Raji (cell line): ENCODE measurements around the gene ACSL1.

ENCODE experiments used
- POLR2A ChIP-seq: IDR thresholded peaks from 2 replicates; pipeline ENCODE4 v1.6.1; 2011; ENCODE audit warnings: low read depth, low read length, control low read depth; ENCODE audit not compliant: insufficient read depth

The ACSL1 gene

DNA sequence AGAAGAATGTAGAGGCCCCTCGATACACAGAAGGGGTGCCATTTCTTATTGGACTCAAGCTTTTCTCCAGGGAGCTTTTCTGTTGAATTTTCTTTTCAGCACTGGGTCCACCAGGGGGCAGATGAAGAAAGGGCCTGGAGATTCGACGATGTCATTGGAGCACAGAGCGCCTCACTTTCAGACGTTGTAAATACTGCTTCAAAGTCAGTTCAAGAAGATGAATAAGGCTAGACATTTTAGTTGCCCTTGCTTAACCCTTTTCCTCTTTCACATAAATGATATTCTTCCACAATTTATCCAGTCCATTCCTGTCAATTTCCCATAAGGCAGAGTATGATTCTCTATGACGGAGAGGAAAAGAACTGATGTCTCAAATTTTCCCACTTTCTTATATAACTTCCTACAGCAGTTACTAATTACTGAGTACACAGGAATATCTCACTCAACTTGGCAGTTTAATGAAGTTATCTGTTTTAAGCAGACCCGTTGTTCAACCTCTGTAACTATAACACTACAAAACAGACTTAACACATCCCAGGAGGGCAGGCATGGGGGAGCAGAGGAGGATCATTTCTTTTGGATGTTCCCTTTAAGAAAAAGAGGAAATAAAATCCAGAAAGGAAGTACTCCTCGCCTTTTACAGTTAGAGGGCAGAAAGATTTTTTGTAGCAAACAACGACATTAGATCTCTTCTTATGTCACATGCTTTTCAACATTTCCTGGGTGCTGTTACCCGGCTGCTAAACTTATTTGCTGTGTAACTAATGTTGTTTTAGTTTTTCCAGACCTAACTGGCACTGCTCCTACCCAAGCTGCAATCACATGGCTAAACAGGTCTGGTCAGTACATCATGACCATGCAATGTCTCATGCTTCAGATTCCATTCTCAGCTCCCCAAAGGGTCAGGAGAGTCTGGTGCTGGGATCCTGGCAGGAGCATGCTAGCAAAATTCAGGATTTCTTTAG lies 79.7 kb downstream of the ACSL1 start:
- no peak for TF ChIP-seq POLR2A

- TF ChIP-seq POLR2A: no peak
These were observed 81.5 kb downstream of the ACSL1 start for GRCh38 chr4:184744236-184744635.

GRCh38 chr4:184743650-184744049 lies 82.1 kb downstream of the ACSL1 start:
- TF ChIP-seq POLR2A: no peak

GRCh38 chr4:184740980-184741391 lies 84.8 kb downstream of the ACSL1 start:
- TF ChIP-seq POLR2A: no peak

DNA sequence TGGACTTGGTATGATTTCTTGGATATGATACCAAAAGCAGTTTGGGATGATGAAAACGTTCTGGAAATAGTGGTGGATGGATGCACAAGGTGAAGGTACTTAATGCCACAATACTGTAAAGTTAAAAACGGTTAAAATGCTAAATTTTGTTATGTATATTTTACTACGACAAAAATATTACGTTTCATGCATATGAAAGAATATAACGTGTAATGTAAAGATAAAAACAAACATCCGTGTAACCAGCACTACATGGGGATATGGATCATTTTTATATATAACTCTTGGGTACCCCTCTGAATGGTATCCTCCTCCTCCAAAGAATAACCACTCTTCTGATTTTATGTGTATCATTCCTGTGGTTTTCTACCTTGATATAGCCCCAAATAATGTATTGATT lies 91.0 kb downstream of the ACSL1 start:
- TF ChIP-seq POLR2A: no peak

DNA sequence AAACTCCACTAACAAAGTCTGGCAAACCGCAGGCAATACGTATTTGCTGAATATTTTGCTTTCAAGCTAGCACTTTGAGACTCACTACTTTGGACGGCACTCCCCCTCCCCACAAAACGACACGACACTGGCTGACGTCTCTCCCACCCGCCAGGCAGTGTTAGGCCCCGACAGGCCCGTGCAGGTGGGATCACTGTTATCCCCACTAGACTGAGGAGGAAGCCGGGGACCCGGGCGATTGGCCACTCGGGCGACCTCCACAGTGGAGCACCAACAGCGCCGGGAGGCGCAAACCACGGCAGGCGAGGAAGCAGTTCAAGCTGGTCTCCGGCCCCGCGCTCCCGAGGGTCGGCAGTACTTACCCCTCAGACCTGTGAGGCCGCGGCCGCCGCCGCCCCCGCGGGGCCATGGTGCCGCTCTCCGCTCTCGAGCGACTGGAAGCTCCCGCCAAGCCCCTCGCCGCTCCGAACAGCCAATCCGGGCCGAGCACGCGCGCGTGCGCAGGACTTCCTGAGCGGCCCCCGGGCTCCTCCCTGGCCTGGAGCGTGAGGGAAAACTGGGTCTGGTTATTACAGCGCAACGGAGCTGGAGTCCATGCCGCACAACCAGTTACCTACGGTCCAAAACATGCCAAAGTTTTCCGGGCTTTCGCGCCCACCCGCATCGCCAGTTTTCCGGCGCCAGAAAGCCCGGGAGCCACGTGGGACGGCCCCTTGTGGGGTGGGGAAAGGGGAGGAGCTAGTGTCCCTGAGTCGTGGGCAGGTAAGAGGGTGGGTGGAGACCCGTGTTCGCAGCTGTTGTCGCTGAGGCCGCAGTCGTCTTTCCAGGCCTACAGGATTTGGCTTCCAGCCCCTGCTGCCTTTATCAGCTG lies 91.9 kb downstream of the ACSL1 start, which contains the start of gene CENPU:
Gene CENPU, minus strand, starts transcription at position 443 of the 871 bp plus-strand sequence. Its CDS starts 34 bp downstream, at position 409.
- peak; percentile 84 for TF ChIP-seq POLR2A

DNA sequence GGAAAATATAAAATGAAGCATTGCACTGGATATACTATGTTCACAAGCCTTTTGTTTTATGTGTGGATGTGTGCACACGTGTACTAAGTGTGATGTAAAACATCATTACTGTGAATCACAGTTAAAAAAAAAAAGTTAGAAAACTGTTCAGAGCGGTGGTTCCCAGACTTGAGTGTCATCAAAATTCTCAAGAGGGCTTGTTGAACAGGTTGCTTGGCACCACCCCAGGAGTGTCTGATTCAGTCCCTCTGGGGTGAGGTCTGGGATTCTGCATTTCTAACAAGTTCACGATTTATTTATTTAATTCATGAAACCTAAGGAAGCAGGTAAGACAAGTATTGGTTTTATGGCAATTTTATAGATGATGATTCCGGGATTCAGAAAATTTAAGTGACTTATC lies 93.6 kb downstream of the ACSL1 start:
- no peak for TF ChIP-seq POLR2A

- TF ChIP-seq POLR2A: no peak
These were observed 94.7 kb downstream of the ACSL1 start for GRCh38 chr4:184731056-184731455.

GRCh38 chr4:184729946-184730345 lies 95.8 kb downstream of the ACSL1 start:
- no peak for TF ChIP-seq POLR2A

DNA sequence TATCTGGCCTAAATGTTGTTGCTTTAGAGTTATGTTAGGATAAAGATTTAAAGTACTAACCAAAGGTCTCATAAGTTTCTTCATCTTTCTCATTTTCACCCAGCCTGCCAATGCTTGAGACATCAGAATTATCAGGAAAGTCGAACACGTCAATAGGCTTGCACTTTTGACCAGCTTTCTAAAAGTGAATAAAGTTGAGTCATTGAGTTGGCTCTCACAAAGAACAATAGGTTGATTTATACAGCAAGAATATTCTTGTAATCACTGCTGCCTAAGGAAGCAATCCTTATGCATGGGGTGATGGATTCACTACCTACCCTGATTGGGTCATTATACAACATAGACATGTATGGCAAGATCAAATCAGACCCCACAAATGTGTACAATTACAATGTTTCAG lies 96.9 kb downstream of the ACSL1 start:
- no peak for TF ChIP-seq POLR2A

DNA sequence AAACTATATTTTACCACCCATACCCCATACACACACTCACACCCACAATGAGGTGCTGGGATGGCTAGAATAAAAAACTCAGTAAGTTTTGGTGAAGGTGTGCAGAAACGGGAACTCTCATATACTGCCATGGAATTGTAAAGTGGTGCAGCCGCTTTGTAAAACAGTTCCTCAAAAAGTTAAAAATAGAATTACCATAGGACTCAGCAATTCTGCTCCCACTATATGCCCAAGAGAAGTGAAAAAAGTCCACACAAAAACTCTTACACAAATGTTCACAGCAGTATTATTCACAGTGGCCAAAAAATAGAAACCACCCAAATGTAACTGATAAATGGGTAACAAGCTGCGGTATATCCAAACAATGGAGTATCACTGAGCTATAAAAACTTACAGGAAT lies 98.3 kb downstream of the ACSL1 start:
- no peak for TF ChIP-seq POLR2A

- no peak for TF ChIP-seq POLR2A
These were observed 103.0 kb downstream of the ACSL1 start for GRCh38 chr4:184722798-184723197.

DNA sequence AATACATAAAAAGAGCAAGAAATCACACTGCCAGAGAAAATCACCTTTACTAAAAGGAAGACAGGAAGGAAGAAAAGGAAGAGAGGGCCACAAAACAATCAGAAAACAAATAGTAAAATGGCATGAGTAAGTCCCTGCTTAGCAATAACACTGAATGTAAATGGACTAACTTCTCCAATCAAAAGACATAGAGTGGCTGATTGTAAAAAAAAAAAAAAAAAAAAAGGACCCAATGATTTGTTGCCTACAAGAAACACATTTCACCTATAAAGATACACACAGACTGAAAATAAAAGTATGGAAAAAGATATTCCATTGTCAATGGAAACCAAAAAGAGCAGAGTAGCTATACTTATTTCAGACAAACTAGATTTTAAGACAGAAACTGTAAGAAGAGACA lies 104.5 kb downstream of the ACSL1 start:
- no peak for TF ChIP-seq POLR2A

DNA sequence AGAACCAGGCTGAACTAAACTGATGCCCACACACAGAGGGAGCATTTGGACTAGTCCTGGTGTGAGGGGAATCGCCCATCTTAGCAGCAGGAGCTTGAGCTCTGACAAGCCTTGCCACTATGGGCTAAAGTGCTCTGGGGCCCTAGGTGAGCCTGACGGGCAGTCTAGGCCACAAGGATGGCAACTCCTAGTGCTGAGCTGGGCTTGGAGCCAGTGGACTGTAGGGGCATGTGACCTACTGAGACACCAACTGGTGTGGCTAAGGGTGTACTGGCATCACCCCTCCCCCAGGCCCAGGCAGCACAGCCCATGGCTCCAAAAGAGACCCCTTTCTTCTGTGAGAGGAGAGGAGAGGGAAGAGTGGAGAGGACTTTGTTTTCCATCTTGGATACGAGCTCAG lies 106.4 kb downstream of the ACSL1 start:
- no peak for TF ChIP-seq POLR2A

DNA sequence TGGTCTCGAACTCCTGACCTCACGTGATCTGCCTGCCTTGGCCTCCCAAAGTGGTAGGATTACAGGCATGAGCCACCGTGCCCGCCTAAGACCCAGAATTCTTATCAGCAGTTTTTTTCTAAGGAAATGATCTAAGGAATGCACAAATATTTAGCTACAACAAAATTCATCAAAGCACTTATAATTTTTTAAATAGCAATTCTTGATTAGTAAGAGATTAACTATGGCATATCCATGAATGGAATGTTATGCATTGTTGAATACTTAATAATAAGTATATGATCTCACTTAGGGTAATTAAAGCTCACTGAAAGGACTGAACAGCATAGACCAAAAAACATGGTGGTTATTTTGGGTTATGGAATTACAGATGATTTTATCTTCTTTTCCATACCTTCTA lies 110.2 kb downstream of the ACSL1 start:
- TF ChIP-seq POLR2A: no peak

- TF ChIP-seq POLR2A: no peak
These were observed 111.9 kb downstream of the ACSL1 start for GRCh38 chr4:184713887-184714286.
